Nephron progenitor cell (in vitro differentiated cells): Measurements from ENCODE around the gene SCARF2.
"Not testable (repeated sequence)": the region's sequence is repeated elsewhere in the genome, so short reads cannot be mapped to it uniquely, and the experiment has no call there.

Source experiments
- DNase-seq: peaks from one replicate; pipeline ENCODE4 v3.0.0; 2021
- H3K27ac Mint-ChIP-seq: 2 replicates; pipeline ENCODE4 v1.8.0; 2021; ENCODE audit warnings: mild to moderate bottlenecking, moderate library complexity, mixed read lengths
- H3K27me3 Mint-ChIP-seq: 2 replicates; pipeline ENCODE4 v1.8.0; 2021; ENCODE audit warnings: mild to moderate bottlenecking, low read depth, mixed read lengths; ENCODE audit not compliant: poor library complexity
- H3K36me3 Mint-ChIP-seq: 2 replicates; pipeline ENCODE4 v1.8.0; 2021; ENCODE audit warnings: low read depth, mixed read lengths
- H3K4me1 Mint-ChIP-seq: 2 replicates; pipeline ENCODE4 v1.8.0; 2021; ENCODE audit warnings: mixed read lengths
- H3K4me3 Mint-ChIP-seq: 2 replicates; pipeline ENCODE4 v1.8.0; 2021; ENCODE audit warnings: mild to moderate bottlenecking, moderate library complexity, mixed read lengths
- H3K9me3 Mint-ChIP-seq: 2 replicates; pipeline ENCODE4 v1.8.0; 2021; ENCODE audit warnings: mild to moderate bottlenecking, moderate library complexity, mixed read lengths
- CTCF ChIP-seq: fragments of 200-600 bp; sonication (generic); IDR thresholded peaks from 2 replicates; pipeline ENCODE4 v1.5.0; 2021; ENCODE audit warnings: antibody characterized with exemption

Gene SCARF2

GRCh38 chr22:20412474-20413216 is 25.0 kb downstream of the SCARF2 start:
- Mint-ChIP-seq H3K4me3 (no peak overlapping the region), H3K27ac (no peak overlapping the region), H3K27me3 (peaks cover 5% of the 10 kb centered on the region), H3K36me3 (peaks cover 22% of the 10 kb centered on the region), H3K4me1 (peaks cover 30% of the 10 kb centered on the region), H3K9me3 (no peaks in the 10 kb centered on the region)
- no peak for DNase-seq
- no peak for TF ChIP-seq CTCF

DNA sequence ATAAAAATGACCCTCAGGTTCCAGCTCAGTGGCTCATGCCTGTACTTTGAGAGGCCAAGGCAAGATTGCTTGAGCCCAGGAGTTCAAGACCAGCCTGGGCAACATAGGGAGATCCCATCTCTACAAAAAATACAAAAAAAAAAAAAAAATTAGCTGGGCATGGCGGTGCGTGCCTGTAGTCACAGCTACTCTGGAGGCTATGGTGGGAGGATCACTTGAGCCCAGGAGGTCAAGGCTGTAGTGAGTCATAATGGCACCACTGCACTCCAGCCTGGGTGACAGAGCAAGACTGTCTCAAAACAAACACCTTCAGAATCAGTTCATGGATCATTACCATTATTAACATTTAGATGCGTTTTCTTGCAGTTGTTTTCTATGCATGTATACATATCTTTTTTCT is 28.2 kb downstream of the SCARF2 start:
- DNase-seq, H3K4me3 Mint-ChIP-seq, H3K9me3 Mint-ChIP-seq, H3K27me3 Mint-ChIP-seq, H3K27ac Mint-ChIP-seq: not testable (repeated sequence)
- Mint-ChIP-seq H3K4me1 (peaks cover 35% of the 10 kb centered on the region), H3K36me3 (peaks cover 44% of the 10 kb centered on the region)

DNA sequence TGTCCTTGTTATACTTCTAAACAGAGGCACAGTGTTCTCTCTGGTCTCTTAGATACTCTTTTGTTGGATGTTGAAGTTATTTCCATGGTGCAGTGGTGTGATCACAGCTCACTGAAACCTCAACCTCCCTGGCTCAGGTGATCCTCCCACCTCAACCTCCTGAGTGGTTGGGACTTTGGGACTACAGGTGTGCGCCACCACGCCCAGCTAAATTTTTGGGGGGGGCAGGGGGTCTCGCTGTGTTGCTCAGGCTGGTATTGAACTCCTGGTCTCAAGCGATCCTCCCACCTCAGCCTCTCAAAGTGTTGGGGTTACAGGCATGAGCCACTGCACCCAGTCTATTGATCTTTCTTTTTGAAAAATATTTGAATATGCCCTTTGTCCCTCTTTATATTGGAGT is 28.7 kb downstream of the SCARF2 start:
- Mint-ChIP-seq H3K9me3 (no peaks in the 10 kb centered on the region), H3K27me3 (no peaks in the 10 kb centered on the region), H3K4me3 (no peak overlapping the region), H3K27ac (no peak overlapping the region), H3K4me1 (peaks cover 31% of the 10 kb centered on the region), H3K36me3 (peaks cover 46% of the 10 kb centered on the region)
- no peak for TF ChIP-seq CTCF
- DNase-seq, result no peak

DNA sequence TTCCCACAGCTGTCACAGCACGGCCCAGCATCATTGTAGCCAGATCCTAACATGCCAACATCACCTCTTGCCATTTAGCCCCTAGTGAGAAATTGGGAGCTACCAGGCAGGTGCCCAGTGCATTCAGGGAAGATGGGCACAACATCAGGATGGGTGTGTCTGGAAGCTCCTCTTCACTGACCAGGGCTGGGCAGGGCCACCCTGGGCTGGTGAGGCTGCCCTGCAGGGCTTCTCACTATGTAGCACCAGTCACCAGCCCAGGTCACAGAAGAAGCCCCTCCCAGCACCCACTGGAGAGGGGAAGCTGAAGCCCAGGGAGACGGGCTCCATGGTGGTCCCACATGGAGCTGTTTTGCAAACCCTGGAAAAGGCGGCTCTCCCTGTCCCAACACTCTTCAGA is 29.8 kb downstream of the SCARF2 start:
- H3K9me3 Mint-ChIP-seq, result no peaks in the 10 kb centered on the region
- H3K4me1 Mint-ChIP-seq, result peaks cover 23% of the 10 kb centered on the region
- H3K36me3 Mint-ChIP-seq, result peaks cover 57% of the 10 kb centered on the region
- TF ChIP-seq CTCF, result no peak
- no peak overlapping the region for H3K27ac Mint-ChIP-seq
- H3K4me3 Mint-ChIP-seq, result no peak overlapping the region
- DNase-seq, result no peak
- H3K27me3 Mint-ChIP-seq, result no peaks in the 10 kb centered on the region

DNA sequence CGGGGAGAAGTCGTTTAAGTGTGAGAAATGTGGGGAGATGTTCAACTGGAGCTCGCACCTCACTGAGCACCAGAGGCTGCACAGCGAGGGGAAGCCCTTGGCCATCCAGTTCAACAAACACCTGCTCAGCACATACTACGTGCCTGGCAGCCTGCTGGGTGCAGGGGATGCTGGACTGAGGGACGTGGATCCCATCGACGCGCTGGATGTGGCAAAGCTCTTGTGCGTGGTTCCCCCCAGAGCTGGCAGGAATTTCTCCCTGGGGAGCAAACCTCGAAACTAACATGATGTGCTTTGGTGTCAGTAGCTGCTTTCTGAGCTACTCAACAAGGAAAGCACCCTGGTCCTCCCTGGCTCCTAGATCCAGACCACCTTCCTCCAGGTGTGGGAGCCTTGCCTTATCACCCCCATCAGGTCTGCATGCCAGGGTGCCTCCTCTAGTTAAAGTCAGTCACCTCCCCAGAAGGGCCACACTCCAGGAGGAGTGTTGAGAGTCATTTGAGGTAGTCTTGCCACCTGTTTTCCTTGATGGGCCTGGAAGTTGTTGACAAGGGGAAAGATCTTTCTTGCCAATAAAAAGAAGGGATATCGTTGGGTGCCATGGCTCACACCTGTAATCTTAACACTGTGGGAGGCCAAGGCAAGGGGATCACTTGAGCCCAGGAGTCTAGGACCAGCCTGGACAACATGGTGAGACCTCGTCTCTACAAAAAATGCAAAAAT is 30.8 kb downstream of the SCARF2 start:
- H3K4me3 Mint-ChIP-seq, result no peak overlapping the region
- TF ChIP-seq CTCF, result no peak
- no peak for DNase-seq
- H3K4me1 Mint-ChIP-seq, result peaks cover 13% of the 10 kb centered on the region
- peaks cover 61% of the 10 kb centered on the region for H3K36me3 Mint-ChIP-seq
- H3K27me3 Mint-ChIP-seq, result no peaks in the 10 kb centered on the region
- no peak overlapping the region for H3K27ac Mint-ChIP-seq
- no peaks in the 10 kb centered on the region for H3K9me3 Mint-ChIP-seq

DNA sequence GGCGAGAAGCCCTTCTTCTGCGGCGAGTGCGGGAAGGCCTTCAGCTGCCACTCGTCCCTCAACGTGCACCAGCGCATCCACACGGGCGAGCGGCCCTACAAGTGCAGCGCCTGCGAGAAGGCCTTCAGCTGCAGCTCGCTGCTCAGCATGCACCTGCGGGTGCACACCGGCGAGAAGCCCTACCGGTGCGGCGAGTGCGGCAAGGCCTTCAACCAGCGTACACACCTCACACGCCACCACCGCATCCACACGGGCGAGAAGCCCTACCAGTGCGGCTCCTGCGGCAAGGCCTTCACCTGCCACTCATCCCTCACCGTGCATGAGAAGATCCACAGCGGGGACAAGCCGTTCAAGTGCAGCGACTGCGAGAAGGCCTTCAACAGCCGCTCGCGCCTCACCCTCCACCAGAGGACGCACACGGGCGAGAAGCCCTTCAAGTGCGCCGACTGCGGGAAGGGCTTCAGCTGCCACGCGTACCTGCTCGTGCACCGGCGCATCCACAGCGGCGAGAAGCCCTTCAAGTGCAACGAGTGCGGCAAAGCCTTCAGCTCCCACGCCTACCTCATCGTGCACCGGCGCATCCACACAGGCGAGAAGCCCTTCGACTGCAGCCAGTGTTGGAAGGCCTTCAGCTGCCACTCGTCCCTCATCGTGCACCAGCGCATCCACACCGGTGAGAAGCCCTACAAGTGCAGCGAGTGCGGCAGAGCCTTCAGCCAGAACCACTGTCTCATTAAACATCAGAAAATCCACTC is 31.5 kb downstream of the SCARF2 start:
- H3K4me1 Mint-ChIP-seq, result peaks cover 12% of the 10 kb centered on the region
- no peak overlapping the region for H3K27ac Mint-ChIP-seq
- no peak for DNase-seq
- no peaks in the 10 kb centered on the region for H3K9me3 Mint-ChIP-seq
- H3K4me3 Mint-ChIP-seq, result no peak overlapping the region
- TF ChIP-seq CTCF, result no peak
- no peaks in the 10 kb centered on the region for H3K27me3 Mint-ChIP-seq
- H3K36me3 Mint-ChIP-seq, result peaks cover 65% of the 10 kb centered on the region
